NCI-H1092 (cell line): ENCODE data around the gene ISLR.

ENCODE experiments used
- DNase-seq: peaks from one replicate; lab custom pipeline; 2025; lab: John Stamatoyannopoulos, UW

Gene ISLR, protein sequence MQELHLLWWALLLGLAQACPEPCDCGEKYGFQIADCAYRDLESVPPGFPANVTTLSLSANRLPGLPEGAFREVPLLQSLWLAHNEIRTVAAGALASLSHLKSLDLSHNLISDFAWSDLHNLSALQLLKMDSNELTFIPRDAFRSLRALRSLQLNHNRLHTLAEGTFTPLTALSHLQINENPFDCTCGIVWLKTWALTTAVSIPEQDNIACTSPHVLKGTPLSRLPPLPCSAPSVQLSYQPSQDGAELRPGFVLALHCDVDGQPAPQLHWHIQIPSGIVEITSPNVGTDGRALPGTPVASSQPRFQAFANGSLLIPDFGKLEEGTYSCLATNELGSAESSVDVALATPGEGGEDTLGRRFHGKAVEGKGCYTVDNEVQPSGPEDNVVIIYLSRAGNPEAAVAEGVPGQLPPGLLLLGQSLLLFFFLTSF

DNA sequence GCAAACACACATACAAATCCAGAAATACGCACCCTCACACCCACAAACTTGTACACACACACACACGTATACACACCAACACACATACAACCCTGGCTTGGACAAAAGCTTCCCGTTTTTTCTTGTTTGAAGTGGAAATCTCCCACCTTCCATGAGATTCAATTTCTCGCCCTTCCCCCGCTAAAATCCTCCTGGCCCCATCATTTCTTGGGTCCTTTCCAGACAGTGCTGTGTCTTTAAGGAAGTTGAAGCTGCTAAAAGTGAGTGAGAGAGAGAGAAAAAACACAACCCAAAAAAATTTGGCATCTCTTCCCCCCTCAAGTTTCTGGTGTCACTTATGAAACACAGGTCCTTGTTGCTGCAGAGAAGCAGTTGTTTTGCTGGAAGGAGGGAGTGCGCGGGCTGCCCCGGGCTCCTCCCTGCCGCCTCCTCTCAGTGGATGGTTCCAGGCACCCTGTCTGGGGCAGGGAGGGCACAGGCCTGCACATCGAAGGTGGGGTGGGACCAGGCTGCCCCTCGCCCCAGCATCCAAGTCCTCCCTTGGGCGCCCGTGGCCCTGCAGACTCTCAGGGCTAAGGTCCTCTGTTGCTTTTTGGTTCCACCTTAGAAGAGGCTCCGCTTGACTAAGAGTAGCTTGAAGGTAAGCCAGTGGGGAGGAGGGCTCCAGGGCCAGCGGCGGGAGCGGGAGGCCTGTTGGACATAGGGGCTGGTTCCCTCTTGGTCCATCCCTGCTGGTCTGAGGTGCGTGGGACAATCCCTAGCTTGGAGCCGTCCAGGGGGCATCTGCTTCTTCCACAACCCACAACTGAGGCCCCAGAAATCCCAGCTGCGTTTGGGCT lies at the start of gene ISLR:
ISLR (plus strand) TSS at position 331 of the 839 bp plus-strand sequence. CDS start 1,149 bp downstream, outside the sequence.
- no peak for DNase-seq

DNA sequence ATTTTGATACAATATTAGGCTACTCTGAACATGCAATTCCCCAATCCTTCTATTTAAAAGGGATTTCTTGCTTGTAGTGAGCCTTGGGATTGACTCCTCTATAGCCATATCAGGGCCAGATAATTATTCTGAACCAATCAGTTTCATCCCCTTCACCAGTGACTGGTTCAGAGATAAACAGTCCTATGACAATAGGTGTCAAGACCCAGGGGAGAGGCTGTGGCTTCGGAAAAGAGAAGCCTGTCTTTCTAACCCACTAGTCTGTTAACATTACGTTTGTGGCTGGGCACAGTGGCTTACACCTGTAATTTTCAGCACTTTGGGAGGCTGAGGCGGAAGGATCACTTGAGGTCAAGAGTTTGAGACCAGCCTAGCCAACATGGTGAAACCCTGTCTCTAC lies 49.3 kb upstream of the ISLR start:
- DNase-seq, result no peak

DNA sequence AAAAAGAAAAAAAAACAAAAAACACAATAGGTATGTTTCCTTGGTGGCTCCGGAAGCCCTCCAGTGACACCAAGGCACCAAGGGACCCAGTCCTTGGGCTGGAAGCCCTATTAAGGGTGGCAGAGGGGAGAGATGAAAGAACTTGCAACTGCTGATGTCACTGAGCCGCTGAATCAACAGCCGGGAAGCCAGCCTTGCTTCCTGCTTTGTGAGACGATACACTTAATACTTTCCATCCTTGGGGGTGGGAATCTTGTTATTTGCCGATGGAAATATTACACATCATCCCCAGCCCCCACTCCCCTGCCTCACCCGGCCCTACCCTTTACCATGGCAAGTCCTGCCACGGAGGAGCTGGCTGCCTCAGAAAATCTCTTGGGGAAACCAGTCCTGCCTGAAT lies 48.8 kb upstream of the ISLR start:
- DNase-seq, result no peak

DNA sequence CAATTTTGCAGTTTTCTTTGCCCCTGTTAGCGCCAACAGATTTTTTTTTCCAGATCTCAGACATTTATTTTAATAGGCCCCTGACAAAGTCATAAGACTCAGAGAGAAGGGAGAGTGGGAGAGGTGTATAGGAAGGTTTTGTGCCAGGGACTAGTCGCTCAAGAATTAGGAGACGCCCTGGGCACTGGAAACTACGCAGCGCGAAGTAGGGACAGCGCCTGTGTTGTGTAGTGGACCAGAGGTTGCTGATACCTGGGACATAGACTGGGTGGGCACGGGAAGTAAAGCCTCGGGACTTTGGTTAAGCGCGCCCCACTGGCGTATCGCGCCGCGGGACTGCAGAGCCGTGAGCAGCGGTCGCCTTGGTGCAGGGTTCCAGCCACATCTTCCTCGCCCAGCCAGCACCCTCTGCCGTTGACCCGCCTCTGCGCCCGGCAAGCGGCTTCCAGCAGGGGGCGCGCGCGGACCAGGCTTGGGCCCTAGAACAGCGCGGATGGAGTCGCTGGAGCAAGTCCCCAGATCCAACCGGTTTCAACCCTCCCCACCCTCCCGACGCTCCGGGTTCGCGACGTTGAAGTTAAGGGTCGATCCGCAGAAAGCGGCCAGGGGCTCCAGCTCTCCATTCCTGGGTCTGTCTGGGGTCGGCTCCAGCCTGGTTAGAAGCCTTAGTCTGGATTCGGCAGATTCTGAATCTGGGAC lies 46.1 kb upstream of the ISLR start:
- DNase-seq, result peak; percentile 76

DNA sequence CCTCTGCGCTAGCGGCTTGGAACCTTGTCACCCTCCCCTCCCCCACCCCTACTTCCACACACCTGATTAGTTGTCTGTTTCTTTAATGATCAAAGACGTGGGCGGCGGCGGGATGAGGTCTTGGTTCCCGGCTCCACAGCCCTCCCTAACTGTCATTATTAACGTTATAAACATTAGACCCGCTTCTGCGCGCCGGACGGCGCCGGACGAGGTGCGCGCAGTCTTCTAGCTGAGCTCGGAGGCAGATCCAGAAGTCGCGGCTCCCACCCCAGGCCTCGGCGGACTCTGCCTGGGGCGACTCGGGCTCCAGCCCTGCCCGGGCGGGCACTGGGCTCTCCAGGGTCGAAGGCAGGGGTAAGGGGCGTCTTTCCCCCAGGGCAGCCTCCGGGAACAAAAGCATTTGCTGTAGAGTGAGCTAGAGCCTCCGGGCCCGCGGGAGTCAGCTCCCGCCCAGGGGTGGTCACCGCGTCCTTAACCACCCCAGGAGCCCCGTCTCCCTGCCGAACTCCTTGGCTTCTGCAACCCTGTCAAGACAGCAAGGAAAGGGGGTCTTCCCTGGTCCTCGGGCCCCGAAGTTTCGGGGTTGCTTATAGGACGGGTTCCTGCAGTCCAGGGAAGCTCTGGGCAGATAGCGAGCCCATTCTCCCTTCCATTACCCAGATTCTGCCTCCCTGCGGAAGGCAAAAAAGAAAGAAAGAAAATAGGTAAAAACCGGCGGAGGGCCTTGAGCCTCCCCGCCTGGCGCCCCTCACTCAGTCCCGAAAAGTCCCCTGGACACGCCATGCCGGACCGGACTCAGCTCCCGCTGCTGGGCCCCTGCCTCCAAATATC lies 45.3 kb upstream of the ISLR start:
- DNase-seq, result peak; percentile 53

DNA sequence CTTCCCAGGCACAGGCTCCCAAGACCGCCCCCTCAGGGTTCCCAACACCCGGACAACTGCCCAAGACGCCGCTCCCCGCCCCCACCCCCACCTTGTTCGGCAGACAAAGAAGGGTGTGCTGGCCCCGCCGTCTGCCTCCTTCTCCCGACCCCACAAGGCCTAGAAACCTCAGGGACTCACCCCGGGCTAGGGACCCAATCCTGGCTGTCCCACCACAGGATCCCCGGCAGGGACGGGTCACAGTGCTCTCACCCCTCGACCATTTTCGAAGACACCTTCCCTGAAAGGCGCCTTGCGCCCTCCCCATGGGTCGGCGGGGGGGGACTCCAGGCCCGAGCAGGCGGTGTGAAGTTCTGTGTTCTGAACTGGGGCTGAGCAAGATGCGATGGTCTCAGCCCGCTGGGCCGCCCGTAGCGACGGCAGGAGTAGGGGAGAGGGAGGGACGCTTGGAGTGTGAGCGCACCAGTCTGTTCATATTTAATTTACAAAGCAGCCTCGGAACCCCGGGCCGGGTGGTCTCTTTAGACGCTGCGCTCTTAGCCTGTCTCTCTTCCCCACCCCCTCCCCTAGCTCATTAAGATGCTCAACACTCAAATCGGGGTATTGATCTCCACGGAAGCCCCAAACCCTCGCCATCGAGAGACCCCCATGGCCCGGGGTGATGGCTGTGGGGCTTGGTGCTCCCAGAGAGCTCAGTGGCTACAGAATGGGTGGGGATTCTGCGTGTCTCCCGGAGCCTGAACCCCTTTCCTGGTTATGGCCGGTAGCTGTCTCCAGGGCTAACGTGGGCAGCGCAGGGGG lies 44.5 kb upstream of the ISLR start:
- DNase-seq, result no peak

DNA sequence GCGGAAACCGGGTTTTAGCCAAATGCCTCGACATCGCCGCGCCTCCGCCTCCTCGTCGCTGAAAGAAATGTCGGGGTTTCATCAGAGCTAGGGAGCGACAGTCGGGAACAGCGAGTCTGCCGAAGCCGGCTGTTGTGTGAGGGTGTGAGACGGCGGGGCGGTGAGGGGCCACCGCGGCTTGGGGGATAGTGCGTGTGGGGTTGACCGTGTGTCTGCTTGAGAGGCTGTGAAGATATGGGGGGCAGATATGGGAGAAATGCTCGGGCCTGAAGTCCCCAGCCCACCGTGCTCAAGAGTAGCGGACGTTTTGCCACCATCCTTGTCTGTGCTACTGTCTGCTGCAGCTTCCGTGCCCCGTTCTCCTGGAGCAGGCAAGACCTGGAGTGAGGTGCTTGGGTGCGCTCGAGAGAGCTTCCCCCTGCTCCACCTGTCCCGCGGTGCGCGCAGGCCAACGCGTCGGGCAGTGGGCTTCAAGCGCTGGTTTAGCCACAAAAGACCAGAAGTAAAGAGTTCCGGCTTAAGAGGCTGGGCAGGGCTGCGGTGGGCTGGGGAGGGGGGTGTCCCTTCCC lies 43.8 kb upstream of the ISLR start:
- no peak for DNase-seq

DNA sequence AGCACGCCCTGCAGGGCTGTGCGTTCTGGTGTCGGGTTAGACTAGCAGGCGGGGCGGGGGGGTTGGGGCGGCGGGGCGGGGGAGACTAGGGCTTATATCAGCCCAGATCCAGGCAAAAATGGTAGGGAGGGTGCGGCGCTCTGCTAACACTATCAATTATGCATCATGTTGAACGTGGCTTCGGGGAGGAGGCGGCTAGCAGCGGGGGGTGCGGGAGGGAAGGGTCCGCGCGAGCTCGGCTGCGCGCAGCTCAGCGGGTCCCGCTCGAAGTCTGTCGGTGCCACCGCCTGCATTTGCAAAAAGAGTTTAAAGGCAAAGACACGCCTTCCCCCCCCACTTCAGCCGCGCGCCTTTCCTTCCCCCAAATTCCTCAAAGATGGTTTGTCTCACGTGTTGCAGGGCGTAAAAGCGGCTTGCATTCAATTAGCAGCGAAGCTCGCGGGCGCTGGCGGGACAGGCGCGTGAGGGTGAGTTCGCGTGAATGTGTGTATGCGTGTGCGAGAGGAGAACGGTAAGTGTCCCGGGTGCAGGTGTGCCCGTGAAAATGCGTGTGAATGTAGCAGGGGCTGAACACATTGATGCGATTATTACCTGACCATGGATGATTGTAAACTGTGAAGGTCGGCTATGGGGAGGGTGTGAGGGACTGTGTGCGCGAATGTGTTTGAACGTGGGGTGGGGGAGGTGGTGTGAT lies 43.2 kb upstream of the ISLR start, which contains the start of gene ISLR2:
ISLR2 (plus strand) TSS at position 432 of the 694 bp plus-strand sequence. CDS start 2,169 bp downstream, outside the sequence.
- peak; percentile 39 for DNase-seq

DNA sequence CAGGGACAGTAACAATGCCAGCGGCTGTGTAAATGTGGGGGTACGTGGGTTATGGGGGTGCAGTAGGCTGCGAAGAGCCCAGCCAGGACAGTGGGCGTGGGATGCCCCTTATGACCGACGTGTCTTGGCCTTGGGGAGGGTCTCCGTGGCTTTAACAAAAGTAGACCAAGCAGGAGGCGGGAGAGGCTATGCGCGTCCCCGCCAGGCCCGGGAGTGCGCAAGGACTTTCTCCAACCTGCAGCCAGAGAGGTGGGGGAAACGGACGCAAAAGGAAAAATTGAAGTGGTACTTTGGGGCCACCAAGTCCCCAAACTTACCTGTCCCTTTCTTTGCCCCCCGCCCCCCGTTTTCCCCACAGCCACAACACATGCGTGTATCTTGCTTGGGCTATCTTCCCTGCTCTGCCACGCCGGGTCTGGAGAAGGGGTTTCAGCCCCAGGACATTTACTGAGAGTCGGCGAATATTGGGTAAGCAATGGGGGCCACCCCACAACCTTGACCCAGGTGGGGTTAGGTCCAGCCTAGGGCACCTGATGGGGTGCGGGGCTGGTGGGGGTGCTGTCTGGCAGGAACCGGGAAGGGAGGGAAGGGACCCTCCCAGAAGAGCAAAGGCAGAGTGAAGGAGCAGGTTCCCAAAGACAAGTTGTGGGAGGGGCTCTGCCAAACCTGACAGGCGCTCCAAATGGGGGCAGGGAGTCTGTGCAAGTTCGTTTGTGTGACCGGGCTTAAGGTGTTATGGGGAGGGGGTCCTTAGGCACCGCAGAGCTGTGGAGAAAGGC lies 42.5 kb upstream of the ISLR start:
- DNase-seq, result no peak

DNA sequence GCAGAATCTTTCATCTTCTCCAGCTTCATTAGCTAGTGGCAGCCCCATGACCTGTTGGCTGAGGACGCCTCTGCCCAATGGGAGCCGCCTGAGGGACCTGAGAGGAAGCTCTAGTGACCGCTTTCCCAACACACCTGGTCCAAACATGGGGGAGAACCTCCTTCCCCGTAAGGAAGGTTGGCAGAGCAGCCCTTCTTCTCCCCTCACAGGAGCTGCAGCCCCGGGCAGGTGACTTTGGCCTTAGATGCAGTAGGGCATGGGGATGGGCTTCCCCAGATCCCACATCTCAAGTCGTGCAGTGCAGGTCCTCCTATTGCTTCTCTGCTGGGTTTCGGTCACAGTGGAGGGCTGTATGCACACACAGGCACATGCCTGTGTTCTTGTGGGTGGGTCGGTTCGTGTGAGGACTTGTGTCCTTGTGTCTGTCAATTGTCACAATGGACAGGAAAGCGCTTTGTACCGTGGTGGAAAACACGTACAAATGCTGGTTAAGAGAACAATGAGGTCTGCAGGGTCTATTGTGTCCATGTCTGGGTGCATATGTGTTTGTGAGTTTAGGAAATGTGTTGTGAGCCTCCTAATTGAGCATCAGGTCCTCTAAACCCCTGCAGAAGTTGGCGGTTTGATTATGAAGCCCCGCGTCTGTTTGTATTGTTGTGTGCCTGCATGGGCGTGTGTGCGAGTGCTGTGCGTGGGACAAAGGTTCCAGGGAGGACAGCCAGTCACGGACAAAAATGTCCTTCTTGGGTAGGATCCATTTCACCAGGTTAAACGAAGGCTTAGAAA lies 41.7 kb upstream of the ISLR start:
- no peak for DNase-seq

DNA sequence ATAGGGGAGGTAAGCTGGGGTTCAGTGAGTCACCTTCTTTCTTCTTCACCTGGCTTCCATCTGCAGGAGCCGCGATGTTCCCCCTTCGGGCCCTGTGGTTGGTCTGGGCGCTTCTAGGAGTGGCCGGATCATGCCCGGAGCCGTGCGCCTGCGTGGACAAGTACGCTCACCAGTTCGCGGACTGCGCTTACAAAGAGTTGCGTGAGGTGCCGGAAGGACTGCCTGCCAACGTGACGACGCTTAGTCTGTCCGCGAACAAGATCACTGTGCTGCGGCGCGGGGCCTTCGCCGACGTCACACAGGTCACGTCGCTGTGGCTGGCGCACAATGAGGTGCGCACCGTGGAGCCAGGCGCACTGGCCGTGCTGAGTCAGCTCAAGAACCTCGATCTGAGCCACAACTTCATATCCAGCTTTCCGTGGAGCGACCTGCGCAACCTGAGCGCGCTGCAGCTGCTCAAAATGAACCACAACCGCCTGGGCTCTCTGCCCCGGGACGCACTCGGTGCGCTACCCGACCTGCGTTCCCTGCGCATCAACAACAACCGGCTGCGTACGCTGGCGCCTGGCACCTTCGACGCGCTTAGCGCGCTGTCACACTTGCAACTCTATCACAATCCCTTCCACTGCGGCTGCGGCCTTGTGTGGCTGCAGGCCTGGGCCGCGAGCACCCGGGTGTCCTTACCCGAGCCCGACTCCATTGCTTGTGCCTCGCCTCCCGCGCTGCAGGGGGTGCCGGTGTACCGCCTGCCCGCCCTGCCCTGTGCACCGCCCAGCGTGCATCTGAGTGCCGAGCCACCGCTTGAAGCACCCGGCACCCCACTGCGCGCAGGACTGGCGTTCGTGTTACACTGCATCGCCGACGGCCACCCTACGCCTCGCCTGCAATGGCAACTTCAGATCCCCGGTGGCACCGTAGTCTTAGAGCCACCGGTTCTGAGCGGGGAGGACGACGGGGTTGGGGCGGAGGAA lies 40.5 kb upstream of the ISLR start:
- DNase-seq, result no peak

DNA sequence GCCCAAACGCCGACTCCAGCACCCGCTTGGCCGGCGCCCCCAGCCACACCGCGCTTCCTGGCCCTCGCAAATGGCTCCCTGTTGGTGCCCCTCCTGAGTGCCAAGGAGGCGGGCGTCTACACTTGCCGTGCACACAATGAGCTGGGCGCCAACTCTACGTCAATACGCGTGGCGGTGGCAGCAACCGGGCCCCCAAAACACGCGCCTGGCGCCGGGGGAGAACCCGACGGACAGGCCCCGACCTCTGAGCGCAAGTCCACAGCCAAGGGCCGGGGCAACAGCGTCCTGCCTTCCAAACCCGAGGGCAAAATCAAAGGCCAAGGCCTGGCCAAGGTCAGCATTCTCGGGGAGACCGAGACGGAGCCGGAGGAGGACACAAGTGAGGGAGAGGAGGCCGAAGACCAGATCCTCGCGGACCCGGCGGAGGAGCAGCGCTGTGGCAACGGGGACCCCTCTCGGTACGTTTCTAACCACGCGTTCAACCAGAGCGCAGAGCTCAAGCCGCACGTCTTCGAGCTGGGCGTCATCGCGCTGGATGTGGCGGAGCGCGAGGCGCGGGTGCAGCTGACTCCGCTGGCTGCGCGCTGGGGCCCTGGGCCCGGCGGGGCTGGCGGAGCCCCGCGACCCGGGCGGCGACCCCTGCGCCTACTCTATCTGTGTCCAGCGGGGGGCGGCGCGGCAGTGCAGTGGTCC lies 39.7 kb upstream of the ISLR start:
- no peak for DNase-seq

DNA sequence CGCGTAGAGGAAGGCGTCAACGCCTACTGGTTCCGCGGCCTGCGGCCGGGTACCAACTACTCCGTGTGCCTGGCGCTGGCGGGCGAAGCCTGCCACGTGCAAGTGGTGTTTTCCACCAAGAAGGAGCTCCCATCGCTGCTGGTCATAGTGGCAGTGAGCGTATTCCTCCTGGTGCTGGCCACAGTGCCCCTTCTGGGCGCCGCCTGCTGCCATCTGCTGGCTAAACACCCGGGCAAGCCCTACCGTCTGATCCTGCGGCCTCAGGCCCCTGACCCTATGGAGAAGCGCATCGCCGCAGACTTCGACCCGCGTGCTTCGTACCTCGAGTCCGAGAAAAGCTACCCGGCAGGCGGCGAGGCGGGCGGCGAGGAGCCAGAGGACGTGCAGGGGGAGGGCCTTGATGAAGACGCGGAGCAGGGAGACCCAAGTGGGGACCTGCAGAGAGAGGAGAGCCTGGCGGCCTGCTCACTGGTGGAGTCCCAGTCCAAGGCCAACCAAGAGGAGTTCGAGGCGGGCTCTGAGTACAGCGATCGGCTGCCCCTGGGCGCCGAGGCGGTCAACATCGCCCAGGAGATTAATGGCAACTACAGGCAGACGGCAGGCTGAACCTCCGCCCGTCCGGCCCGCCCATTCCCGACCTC lies 39.0 kb upstream of the ISLR start:
- no peak for DNase-seq

DNA sequence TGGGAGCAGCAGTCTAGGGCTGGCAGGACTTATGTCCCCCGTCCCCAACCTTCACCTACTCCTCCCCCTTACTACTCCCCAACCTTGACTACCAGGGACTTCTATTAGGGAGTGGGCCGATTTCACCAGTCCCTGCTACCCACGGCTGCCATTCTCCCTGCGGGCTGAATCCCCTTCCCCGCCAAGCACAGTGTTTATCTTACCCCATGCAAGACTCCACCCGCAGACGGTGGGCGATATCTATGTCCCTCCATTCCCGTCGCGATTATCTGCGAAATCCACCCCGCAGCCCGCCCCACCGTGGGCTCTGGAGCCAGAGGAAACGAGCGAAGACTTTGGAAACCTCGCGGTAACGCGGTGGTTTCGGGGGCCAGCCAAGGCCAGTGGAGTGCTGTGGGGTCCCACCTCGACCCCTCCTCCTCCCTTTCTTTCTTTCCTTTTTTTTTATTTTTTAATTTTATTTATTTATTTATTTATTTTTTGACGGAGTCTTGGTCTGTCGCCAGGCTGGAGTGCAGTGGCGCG lies 38.4 kb upstream of the ISLR start:
- no peak for DNase-seq

DNA sequence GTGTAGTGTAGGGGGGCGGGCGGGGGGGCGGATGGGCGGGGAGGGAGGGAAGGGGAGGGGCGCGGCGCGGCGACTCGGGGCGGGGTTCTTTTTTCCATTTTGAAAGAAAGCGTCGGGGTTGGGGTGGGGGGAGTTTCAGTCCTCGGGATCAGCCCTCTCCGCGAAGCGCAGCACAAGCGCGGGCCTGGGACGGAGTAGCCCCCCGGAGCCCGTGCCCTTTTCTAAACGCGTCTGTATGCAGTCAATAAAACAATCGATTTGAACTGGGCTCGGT lies 37.0 kb upstream of the ISLR start:
- DNase-seq, result no peak
